Esophagus mucosa (tissue), 1 donor: Measurements from ENCODE around the gene HK2. TPM values are rescaled to one million over a fixed set of nuclear protein-coding genes. Genes with fewer than 3 reads are reported as not detected.
"Not testable (repeated sequence)": the region's sequence is repeated elsewhere in the genome, so short reads cannot be mapped to it uniquely, and the experiment has no call there.

Source experiments
- ATAC-seq: fragments of 200-7000 bp; cut with Tn5 transposase; one replicate; pipeline ENCODE4 v1.9.1; 2020
- total RNA-seq: library from RNA; stranded (reverse); gene quantifications from one replicate; pipeline ENCODE4 v1.2.4, GENCODE V29; 2023
- donor health status: DM: yes; HTN: yes; CAD: no.

The HK2 gene
- total RNA-seq, 1 donor from 2014 or later, result 37.4 TPM

DNA sequence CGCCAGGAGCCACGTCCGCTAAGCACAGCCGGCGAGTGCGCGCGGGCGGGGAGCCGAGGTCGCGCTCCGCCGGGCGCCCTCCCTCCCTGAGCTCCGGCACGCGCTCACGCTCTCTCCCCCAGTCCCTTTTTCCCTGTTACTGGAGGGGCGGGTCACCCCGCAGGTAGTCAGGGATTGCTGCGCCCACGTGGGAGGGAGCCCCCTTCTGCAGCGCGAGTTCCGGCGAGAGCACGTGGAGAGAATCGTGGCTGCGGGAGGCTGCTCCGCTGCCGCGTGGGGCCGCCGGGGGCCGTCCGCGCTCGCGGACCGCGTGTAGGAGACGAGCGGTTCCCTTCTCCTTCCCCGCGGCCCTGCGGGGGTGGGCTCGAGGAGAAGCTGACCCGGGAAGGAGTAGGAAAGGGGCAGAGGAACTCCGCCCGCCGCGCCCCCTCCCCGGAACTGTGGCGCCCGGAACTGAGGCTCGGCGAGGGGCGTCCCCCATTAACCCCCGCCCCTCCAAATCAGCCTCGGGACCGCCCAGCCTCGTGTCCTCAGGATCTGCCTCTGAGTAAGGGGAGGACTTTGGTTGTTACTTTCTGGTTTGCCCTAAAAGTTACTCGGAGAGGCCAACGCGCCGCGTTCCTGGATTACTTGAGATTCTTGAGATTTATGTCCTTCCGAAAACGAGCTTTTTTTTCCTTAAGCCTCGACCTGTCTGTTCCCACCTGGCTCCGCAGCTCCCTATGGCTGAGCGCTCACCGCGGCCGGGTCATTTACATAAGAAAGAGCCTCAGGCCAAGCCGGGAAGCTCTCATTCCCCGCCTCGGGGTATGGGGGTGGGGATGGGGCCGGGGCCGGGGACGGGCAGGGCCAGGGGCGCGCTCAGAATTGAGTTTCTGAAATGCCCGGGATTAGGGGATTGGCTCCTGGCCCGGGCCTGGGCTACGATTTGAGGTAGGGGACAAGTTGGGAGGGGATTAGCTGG, 1.1 kb downstream of the HK2 start:
- ATAC-seq, result peak; percentile 46

DNA sequence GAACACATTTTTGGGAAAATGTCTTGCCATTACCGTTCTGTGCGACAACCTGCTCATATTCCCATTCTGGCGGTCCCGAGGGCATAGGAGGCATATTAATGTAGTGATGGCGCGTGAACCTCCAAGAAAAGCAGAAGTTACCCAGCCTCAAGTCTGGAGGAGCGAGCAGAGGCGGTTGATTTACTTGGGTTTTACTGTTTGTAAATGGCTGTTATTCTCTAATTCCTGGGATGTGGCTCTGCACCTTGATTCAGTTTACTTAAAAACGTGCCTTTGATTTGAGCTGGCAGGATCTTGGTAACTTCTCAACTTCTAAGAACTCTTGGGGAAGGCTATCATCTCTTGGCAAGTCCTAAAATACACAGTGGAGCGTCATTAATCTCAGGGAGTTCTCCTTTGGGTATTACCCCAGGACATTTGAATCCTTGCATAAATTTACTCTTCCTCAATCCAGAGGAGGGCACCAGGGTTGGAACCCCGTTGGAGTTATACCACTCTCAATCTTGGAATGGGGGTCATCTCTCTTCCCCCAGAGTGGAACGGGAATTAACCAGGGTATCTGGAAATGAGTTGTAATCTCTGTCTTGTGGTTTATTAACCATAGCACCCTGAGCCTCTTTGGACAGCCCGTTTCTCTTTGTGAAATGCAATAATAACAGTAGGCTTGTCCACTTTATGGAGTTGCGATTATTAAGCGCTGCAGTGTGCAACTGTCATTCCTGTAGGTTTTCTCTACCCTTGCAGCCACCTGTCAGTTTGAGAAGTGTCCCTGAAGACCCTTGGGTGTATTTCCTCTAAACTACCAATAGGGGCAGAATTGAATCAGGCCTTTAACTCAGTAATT, 2.1 kb downstream of the HK2 start:
- no peak for ATAC-seq

DNA sequence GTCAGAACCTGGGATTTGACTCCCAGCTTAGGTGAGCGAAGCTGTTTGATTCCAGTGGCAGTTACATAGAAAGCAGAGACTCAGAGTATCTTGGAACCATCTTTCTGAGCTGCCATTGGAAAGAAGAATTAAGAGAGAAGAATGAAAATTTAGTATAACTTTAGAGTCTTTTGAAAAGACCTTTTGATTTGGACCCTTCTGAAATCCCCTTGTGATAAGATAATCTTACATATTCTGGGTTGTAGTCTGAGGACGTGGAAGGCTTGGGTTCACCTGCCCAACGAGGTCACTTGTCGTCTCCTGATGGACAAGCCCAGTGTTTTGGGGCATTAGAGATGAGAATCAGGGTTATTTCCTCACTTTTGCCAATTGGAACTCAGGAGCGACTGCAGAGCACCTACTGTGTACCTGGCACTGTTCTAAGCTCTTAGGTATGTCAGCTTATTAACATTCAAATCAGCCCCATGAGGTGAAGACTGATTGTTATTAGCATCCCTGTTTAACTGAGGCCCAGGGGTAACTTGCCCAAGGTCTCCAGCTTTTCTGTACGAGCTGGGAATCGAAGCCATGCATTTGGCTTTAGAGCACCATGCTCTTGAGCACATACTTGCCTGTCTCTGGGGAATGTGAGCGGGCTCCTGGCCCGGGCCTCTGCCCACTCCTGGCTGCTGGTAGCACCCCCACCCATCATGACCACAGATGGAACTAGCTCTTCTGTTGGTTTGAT, 2.9 kb downstream of the HK2 start:
- no peak for ATAC-seq

DNA sequence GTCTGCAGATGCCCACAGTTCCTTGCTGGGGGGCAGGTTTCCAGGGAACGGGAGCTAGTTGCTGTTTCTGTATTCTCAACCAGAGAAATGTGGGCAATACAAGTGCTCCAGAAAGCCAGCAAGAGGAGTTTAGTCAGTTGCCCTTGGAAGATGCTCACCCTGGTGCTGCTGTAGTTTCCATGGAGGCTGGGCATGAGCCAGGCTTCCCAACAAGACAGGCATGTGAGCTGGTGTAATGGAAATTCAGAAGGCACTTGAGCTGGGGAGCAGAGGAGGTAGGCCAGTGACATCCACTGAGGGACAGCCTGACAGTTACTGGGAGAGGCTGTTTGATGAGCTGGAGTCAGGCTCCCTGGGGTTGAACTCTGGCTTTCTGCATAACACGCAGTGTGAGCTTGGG, 7.7 kb downstream of the HK2 start:
- no peak for ATAC-seq

DNA sequence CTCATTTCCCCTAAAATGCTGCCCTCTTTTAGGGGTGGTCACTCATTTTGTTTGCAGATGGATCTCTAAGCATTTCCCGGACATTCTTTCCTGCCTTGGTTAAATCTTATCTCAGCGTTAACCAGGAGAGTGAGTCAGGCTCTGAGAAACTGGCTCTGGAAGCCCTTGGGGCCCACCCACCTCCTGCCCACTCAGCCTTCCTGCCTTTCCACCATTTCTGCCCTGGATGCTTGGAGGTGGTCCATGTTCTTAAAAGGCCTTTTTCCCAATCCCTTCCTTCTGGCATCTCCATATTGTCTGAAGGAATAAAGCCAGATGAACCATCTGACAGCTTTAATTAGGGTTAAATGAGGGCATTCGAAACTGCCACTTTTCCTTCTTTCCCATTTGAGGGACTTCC, 9.5 kb downstream of the HK2 start:
- no peak for ATAC-seq

DNA sequence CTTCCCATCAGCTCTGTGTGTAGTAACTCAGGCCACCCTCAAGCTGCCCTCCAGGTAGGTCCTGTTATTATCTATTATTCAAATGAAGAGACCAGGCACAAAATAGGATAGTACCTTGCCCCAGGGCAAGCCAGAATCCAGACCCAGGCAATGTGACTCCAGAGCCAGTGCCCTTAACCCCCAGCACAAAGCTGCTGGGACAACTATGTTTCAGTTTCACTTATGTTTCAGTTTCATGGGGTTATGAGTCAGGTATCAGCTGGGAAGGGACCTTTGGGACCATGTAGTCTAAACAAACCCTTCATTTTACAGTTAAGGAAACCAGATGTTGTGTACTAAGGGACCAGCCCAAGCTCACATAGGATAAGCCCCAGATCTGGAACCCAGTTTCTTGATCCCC, 10.0 kb downstream of the HK2 start:
- ATAC-seq, result no peak

DNA sequence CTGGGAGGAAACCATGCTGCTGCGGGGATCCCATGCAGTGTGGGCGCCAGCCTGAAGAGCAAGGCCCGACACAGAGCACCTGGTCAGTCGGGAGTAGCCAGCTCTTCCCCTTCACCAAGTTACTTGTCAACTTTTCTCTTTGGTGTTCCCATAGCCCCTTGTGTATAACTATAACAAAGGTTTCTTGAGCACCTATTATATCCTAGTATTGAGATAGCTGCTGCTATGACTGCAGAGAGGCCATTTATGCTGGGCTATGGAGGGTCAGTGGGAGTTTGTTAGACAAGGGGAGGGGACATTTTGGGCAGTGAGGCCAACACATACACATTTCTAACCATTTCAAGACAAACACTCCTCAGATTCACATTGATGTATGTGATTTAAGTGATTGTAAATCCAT, 10.8 kb downstream of the HK2 start:
- no peak for ATAC-seq

DNA sequence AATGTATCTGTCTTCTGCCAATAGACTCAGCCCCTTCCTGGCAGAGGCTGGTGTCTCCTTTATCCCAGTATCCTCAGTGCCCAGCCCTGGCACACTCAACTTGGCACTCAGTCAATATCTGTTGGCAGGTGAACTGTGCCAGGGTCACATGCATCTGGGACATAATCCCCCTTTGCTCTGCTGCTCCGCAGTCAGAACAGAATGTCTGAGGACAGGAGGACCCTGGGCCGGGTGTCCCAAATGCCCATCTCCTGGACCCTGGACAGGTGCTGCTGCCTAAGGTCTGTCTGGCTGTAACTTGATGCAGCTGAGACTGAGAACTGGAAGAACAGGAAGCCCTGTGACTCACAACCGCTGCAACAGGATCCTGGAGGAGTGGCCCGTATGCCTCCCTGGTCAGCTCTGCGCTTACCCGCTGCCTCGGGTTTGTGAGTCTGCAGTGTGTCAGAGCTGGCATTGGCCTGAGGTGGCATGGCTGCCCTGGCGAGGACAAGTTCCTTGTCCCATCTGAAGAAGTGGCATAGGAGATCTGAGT, 11.4 kb downstream of the HK2 start:
- ATAC-seq, result peak; percentile 94

DNA sequence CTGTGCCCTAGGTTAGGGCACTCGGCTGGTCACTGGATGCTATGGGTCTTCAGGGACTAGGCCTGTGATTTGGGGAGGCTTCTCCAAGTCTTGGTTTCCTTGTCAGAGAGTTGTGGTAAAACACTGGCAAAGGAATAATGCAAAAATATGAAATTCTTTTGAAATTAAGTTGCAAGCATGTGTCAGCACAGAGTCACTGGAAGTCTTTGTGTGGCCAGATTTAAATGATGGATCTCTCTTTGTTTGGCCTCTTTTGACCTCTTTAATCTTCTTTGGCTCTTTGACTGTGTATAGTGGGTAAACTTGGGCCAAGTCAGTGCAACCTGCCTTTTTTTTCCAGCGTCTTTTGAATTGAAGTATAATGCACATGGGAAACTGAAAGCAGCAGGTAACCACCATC, 12.1 kb downstream of the HK2 start:
- ATAC-seq, result no peak

DNA sequence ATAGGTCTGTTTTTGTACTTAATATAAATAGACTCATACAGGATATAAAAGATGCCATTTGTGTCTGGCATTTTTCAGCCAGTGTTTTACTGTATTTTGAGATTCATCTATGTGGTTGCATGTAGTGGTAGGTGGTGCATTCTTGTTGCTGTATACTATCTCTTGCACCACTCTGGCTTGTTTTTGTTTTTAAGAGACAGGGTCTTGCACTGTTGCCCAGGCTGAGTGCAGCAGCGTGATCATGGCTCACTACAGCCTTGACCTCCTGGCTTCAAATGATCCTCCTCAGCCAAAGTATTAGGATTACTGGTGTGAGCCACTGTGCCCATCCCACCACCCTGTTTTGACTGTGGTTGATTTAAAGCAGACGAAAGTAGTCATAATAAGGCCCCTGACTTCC, 12.6 kb downstream of the HK2 start:
- ATAC-seq, result no peak

DNA sequence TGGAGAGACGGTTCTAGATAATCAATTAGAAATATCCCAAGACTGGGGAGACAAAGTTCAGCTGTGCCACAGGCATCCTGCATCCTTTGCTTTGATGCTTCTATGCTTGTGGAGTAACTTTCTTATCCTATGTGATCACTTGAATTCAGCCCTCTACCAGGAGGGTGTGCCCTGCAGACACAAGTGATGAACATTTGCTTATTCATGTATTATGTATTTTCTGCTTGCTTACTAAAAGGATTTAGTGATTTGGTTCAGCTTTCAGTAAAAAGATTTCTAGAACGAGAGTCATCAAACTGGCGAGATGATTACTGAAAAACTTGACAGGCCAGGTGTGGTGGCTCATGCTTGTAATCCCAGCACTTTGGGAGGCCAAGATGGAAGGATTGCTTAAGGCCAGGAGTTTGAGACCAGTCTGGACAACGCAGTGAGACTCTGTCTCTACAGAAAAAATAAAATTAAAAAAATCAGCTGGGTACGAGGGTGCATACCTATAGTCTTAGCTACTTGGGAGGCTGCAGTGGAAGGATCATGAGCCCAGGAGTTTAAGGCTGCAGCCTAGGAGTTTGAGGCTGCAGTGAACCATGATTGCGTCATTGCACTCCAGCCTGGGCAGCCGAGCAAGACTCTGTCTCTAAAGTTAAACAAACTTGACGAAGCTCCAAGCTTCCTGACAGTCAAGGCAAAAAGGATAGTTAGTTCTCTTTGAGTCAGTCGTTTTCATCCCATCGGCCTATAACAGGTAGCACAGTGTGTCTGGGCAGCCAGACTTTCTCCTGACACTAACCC, 13.3 kb downstream of the HK2 start:
- ATAC-seq, result peak; percentile 59

DNA sequence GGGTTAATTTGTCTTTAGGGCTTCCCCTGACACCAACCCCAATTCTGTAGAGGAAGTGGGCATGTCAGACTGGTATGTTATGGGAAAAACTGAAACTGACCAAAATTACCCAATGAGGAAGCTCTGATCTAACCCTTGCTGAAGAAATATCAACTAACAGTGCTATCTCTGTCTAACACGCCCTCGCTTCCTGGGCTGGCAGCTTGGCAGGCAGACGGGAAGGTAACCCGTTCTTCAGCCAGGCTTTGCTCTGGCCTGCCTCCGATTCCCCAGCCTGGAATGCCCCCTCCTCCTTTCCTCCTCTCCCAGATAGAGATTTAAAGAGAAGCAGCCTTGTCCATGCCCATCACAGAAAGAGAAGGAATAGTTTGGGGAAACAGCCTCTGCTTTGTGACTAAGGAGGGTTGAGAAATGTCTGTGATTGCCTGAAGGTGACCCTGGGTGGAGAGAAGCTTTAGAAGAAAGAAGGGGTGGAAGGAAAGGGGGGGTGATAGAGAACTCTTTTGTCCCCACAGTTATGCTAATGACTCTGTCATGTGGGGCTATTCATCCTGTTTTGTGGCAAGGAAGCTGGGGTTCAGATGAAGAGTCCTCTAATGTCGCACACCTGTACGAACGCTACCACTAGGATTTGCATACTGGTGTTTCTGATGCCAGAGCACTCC, 15.4 kb downstream of the HK2 start:
- ATAC-seq, result peak; percentile 19

DNA sequence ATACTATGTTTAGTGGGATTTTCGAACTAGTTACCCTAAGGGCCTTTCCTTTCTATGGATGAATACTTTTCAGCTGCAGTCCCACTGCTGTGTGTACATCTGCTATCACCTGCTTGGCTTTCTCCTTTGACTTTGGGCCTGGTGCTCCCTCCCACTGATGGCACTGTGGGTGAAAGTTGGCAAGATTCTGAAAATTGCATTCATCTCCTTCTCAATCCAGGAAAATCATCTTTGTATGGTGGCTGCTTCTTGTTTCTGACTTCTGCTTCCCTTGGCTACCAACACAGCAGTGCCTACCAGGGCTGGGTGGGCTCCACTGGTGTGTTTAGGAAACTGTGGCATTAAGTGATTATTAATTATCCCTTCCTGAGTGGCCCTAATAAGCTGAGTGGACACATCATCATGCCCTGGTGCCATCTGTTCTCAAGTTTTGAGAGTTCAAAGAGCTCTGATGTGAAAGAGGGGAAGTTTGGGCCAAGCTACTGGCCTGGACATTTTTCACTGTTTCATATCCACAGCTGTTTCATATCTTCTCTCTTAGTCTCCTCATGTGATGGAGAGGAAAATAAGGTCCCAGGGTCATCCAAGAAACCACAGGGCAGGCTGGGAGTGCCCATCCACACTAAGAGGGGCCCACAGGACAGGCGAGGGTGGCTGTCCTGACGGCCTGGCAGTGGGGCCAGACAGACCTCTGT, 16.7 kb downstream of the HK2 start:
- ATAC-seq, result no peak

DNA sequence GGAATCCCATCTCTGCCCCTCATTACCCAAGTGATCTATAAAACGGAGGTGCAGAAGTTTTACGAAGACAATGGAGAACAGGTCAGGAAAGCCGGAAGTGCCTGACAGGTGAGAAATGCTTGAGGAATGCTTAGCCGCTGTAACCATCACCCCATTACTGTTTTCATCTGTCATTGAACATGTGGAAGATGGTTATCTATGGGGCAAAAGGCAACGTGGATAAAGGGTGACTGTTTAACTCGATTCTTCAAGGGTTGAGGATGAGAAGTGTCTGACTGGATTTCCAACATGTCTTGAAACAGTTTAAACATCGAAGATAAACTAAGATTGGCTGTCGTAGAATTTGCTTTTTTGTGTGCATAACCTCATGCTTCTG, 17.3 kb downstream of the HK2 start:
- no peak for ATAC-seq

DNA sequence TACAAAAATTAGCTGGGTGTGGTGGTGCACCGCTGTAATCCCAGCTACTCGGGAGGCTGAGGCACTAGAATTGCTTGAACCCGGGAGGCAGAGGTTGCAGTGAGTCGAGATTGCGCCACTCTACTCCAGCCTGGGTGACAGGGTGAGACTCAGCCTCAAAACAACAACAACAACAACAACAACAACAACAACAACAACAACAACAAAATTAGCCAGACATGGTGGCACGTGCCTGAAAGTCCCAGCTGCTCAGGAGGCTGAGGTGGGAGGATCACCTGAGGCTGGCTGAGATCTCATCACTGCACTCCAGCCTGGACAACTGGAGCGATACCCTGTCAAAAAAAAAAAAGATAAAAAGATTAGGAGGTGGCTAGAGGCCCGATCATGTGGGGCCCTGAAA, 19.4 kb downstream of the HK2 start:
- not testable (repeated sequence) for ATAC-seq

DNA sequence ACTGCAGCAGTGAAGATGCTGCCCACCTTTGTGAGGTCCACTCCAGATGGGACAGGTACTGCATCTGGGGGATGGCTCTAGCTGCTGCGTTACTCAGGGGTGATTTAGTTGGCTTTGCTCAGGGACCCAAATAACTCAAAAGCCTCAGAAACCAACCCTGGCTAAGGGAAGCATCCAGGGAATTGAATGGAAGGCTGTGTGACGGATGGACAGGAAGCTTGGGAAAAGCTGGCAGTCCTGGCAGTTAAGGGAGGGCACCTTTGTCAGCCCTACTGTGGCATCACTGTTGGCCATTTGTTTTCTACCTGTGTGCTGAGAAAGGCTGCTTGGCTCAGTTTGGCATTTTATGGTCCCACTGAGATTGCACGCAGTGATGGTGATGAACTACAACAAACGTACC, 20.5 kb downstream of the HK2 start:
- ATAC-seq, result no peak

DNA sequence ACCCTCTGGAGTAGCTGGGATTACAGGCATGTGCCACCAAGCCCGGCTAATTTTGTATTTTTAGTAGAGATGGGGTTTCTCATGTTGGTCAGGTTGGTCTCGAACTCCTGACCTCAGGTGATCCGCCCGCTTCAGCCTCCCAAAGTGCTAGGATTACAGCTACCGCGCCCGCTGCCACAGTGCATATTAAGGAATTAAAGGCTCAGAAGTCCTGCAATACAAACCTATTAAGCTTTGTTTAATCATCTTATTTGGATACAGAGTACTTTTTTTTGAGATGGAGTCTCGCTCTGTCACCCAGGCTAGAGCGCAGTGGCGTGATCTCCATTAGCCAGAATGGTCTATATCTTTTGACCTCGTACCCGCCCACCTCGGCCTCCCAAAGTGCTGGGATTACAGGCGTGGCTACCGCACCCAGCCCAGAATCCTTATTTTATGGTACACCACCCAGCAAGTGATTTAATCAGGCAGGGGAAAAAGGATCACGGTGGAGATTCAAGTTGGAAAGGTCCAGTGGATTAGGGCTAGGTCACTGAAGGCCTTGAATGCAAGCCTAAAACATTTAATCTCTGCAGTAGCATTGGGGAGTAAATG, 21.3 kb downstream of the HK2 start:
- ATAC-seq, result not testable (repeated sequence)

DNA sequence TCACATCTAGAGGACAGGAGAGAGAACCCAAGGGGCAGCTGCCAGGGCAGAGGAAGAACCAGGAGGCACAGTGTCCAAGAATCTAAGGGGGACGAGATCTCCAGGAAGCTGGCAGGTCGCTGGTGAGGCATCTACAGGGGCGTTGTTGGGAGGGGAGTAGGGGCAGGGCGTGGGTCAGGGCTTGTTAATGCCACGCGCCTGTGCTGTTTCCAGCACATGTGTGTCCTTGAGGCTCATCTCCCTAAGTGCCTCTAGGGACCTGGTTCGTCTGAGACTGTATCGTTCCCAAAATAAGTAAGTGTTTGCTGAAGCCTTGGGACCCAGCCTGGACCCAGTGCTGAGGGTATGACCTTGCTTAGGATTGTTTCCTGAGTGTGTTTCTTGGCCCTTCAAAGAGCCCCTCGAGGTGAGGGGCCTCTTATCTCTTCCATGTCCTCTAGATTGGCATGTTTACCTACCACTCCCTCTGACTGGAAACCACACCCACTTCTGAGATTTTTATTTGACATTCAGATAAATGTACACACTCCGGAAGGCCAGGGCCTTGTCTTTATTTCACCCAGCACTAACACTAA, 22.2 kb downstream of the HK2 start:
- ATAC-seq, result no peak

DNA sequence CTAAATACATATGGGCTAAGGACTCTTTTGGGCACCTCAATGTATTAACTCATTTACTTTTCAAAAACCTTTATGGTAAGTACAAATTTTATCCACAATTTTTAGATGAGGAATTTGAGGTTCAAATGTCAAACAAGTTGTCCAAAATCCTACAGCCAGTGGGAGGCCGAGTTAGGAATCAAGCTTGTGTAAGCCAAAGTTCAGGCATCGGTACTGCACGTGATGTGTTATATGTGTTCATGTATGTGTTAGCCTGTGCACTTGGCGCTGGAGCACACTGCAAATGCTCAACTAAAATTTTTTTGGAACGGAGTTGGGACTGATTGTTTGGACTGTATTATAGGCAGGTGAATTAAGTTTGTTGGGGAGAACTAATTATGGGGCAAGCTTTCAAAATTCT, 22.7 kb downstream of the HK2 start:
- ATAC-seq, result no peak

DNA sequence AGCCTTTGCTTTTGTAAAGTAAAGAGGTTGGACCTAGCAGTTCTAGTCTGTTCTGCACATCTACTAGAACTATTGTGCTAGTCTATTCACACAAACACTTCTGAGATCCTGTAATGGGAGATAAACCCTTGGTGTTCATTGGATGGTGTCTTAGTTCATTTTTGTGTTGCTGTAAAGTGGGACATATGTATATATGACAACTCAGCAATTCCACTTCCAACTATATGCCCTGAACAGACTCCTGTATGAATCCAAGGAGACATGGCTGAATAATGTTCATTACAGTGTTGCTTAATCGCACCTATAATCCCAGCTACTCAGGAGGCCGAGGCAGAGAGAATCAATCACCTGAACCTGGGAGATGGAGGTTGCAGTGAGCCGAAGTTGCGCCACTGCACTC, 23.3 kb downstream of the HK2 start:
- no peak for ATAC-seq
